Activated T-helper 17 cell treated with anti-CD3 and anti-CD28 coated beads, Interleukin-2, amount 50 U/mL, for 72 hours (primary cell): ENCODE results near the gene KLK2. TPM values are rescaled to one million over a fixed set of nuclear protein-coding genes. Genes with fewer than 3 reads are reported as not detected.

ENCODE experiments used
- ATAC-seq: fragments of 150-1000 bp; cut with Tn5 transposase; replicated peaks from 2 replicates; pipeline ENCODE4 v1.10.0; 2021; ENCODE audit warnings: mild to moderate bottlenecking, moderate library complexity
- H3K27ac Mint-ChIP-seq: one replicate; pipeline ENCODE4 v1.8.0; 2022; ENCODE audit warnings: mixed read lengths
- H3K27me3 Mint-ChIP-seq: one replicate; pipeline ENCODE4 v1.8.0; 2022; ENCODE audit warnings: mixed read lengths
- H3K36me3 Mint-ChIP-seq: one replicate; pipeline ENCODE4 v1.8.0; 2022; ENCODE audit warnings: low read depth, mild to moderate bottlenecking, mixed read lengths
- H3K4me1 Mint-ChIP-seq: one replicate; pipeline ENCODE4 v1.8.0; 2022; ENCODE audit warnings: mixed read lengths
- H3K4me3 Mint-ChIP-seq: one replicate; pipeline ENCODE4 v1.8.0; 2022; ENCODE audit warnings: mild to moderate bottlenecking, mixed read lengths
- H3K9me3 Mint-ChIP-seq: one replicate; pipeline ENCODE4 v1.8.0; 2022; ENCODE audit warnings: mixed read lengths
- total RNA-seq, 2 donors: library from RNA; stranded (reverse); gene quantifications; one replicate each; pipeline ENCODE4 v1.2.3, GENCODE V29; 2022

KLK2 gene
- total RNA-seq: under 1 TPM in 1 of 2 donors, not detected in 1; 0.24 TPM

DNA sequence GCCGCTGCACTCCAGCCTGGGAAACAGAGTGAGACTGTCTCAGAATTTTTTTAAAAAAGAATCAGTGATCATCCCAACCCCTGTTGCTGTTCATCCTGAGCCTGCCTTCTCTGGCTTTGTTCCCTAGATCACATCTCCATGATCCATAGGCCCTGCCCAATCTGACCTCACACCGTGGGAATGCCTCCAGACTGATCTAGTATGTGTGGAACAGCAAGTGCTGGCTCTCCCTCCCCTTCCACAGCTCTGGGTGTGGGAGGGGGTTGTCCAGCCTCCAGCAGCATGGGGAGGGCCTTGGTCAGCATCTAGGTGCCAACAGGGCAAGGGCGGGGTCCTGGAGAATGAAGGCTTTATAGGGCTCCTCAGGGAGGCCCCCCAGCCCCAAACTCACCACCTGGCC lies at the start of gene KLK2:
Gene KLK2 (plus strand): TSS at position 384 of the 400 bp plus-strand sequence. CDS start 35 bp downstream, outside the sequence.
- Mint-ChIP-seq H3K4me1 (no peaks in the 10 kb centered on the region), H3K4me3 (no peak within 1 kb of the TSS), H3K36me3 (no peaks in the 10 kb centered on the region), H3K27me3 (peaks cover 20% of the 10 kb centered on the region), H3K27ac (no peak within 1 kb of the TSS), H3K9me3 (no peaks in the 10 kb centered on the region)
- ATAC-seq: no peak

DNA sequence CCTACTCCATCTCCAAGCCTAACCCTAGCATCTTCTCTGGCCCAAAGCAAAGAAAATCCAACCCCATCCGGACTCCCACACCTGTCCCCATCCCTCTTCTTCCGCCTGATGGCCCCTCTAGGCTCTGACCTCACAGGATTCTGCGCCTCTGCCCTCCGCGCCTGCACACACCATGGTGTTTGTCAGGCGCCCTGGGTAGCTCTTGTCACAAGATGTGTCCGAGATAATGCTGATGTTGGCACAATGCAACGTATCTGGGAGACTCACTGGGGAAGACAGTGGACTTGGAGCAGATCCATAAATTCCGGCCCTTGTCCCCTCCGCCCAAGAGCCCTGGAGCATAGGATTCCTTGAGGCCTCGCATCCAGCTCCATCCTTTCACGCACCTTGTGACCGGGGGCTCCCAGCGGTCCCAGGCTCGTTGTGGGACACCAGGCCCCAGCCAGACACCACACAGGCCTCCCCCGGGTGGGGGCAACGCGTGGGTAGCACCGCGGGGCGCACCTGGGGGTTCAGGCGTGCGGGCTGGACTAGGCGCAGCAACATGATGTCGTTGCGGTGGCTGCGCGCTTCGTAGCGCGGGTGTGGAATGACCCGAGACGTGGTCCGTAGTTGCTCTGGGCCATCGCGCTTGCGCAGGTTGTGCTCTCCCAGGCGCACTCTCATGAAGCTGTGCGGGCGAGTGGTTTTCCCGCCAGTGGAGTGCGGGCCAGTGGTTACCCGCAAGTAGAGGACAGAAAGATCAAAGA lies 46.6 kb upstream of the KLK2 start:
- H3K9me3 Mint-ChIP-seq: no peaks in the 10 kb centered on the region
- H3K4me3 Mint-ChIP-seq: no peak overlapping the region
- H3K4me1 Mint-ChIP-seq: no peaks in the 10 kb centered on the region
- H3K27me3 Mint-ChIP-seq: peaks cover 44% of the 10 kb centered on the region
- ATAC-seq: no peak
- no peaks in the 10 kb centered on the region for H3K36me3 Mint-ChIP-seq
- H3K27ac Mint-ChIP-seq: no peak overlapping the region

DNA sequence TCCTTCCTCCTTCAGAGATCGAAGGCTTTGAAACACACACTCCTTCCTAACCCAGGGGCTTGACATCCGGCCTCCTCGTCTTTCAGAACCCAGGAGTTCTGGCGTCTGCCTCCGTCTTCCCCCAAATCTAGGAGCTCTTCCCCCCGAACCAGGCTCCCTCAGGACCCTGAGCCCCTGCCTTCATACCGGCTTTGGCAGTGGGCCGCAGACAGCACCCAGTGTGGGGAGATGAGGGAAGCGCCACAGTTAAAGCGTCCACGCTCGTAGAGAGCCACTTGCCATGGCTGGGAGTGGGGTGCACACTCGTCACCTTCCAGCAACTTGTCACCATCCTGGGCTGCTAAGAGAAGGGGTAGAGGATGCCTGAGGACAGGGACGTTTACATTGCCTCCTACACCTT lies 45.8 kb upstream of the KLK2 start:
- Mint-ChIP-seq H3K27ac (no peak overlapping the region), H3K36me3 (no peaks in the 10 kb centered on the region), H3K4me3 (no peak overlapping the region), H3K4me1 (no peaks in the 10 kb centered on the region), H3K27me3 (peaks cover 35% of the 10 kb centered on the region), H3K9me3 (no peaks in the 10 kb centered on the region)
- ATAC-seq: no peak

DNA sequence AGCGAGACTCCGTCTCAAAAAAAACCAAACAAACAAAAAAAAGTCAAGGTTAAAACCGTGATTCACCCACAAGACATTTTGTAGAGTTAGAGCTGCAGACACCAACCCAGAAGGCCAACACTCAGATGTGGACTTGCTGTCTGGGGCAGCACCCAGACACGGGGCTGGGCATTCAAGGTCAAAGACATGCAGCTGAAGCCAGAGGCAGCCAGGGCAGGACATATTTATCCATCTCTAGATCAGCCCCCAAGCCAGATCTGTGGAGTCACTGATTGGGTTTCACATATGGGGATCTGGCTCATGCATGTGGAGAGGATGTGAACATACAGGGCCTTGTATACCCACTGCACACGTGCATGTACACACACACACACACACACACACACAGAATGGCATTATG lies 43.4 kb upstream of the KLK2 start:
- no peaks in the 10 kb centered on the region for H3K9me3 Mint-ChIP-seq
- no peak overlapping the region for H3K4me3 Mint-ChIP-seq
- ATAC-seq: no peak
- no peak overlapping the region for H3K27ac Mint-ChIP-seq
- H3K36me3 Mint-ChIP-seq: no peaks in the 10 kb centered on the region
- H3K27me3 Mint-ChIP-seq: peaks cover 42% of the 10 kb centered on the region
- H3K4me1 Mint-ChIP-seq: no peaks in the 10 kb centered on the region

DNA sequence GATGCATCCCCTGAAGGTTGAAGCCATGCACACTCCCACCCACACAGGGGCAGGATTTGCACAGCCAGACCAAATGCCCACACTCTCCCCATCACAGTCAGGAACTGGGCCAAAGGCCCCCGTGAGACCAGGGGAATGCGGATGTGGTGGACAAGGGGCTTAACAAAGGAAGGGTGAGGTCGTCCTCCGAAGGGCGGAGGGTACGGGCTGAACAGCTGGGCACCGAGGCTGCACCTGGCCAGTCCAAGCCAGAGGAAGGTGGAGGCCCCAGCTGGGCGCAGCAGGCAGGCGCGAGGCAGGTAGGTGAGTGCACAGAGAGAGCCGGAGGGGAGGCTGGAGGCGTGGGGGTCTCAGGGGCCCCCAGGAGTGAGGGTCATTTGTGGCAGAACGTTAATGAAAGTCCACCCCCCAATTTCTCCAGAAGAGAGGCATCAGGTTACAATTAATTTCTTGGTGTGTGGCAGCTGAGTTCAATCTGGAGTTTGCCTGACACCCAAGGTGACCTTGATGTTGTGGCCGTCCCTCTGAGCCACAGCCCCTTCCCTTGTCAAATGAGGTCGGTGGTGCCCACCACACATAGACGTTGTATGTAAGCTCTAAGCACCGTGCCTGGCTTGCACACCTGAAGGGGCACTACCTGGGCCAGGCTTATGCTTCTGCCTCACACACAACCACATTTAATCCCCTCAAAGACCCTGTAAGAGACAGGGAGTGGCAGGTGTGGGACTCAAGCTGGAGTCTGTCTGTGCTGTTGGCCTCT lies 42.8 kb upstream of the KLK2 start:
- Mint-ChIP-seq H3K27me3 (peaks cover 45% of the 10 kb centered on the region), H3K36me3 (no peaks in the 10 kb centered on the region), H3K9me3 (no peaks in the 10 kb centered on the region), H3K27ac (no peak overlapping the region), H3K4me1 (no peaks in the 10 kb centered on the region), H3K4me3 (no peak overlapping the region)
- ATAC-seq: no peak

- Mint-ChIP-seq H3K4me3 (no peak overlapping the region), H3K36me3 (no peaks in the 10 kb centered on the region), H3K4me1 (no peaks in the 10 kb centered on the region), H3K27ac (no peak overlapping the region), H3K27me3 (peaks cover 43% of the 10 kb centered on the region), H3K9me3 (no peaks in the 10 kb centered on the region)
- ATAC-seq: no peak
Observed at GRCh38 chr19:50831026-50831396, 42.2 kb upstream of the KLK2 start.

DNA sequence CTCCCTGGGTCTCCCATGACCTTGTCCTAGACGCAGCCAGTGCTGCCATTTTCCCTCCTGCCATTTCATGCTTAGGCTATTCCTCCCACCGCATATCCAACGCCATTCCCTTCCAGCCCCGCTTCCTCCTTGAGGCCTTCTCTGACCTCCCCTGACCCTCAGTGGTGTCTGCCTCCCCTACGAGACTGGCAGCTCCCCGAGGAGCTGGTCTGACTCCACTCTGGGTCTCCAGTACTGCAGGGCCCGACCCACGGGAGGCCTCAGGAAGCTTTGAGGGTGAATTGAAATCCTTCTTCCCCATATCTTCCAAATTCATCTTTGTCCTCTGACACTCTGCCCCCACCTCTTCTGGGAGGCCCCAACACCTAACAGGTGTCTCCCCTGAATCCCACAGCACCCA lies 40.6 kb upstream of the KLK2 start:
- Mint-ChIP-seq H3K4me1 (no peaks in the 10 kb centered on the region), H3K27me3 (peaks cover 44% of the 10 kb centered on the region), H3K4me3 (no peak overlapping the region), H3K27ac (no peak overlapping the region), H3K9me3 (no peaks in the 10 kb centered on the region), H3K36me3 (no peaks in the 10 kb centered on the region)
- ATAC-seq: no peak

DNA sequence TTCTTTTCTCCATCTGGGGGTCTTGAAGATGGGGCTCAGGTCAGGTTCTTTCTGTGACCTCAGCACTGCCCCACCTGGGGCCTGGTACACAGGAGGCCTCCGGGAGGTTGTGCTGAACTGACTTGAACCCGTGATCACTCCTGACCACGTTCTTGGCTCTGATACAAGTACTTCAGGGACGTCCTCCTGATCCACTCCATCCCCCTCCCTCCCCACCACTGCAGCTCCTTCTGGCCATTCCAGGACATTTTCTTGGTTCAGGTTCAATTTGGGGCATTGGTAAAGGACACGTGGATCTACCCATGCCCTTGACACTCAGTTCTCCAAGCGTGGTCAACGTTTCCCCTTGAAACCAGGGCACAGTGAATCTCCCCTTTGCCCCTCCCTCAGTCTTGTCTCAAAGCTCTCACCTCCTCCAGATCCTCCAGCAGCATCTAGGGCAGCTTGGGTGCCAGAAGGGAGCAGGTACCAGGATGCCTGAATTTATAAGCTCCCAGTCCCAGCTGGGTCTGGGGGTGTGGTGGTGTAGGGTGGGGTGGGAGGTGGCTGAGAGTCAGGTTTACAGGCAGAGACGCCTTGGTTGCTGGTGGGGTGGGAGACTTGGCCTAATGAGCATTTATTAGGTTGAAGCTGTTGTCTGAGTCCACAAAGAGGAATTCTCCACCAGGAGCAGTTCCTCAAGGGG lies 40.0 kb upstream of the KLK2 start, which contains the start of gene KLK15:
Gene KLK15 (minus strand): TSS at position 458 of the 685 bp plus-strand sequence. CDS start 2,082 bp downstream, outside the sequence.
- no peak within 1 kb of the TSS for H3K27ac Mint-ChIP-seq

GRCh38 chr19:50833802-50834167 lies 39.5 kb upstream of the KLK2 start:
- Mint-ChIP-seq H3K27ac (no peak overlapping the region), H3K4me1 (no peaks in the 10 kb centered on the region), H3K27me3 (peaks cover 45% of the 10 kb centered on the region), H3K4me3 (no peak overlapping the region), H3K9me3 (no peaks in the 10 kb centered on the region), H3K36me3 (no peaks in the 10 kb centered on the region)
- ATAC-seq: no peak

More for the DNA sequence above, 40.0 kb upstream of the KLK2 start, which contains the start of gene KLK15:
- no peak within 1 kb of the TSS for H3K4me3 Mint-ChIP-seq
- H3K27me3 Mint-ChIP-seq: peaks cover 44% of the 10 kb centered on the region
- H3K9me3 Mint-ChIP-seq: no peaks in the 10 kb centered on the region
- no peak for ATAC-seq
- no peaks in the 10 kb centered on the region for H3K36me3 Mint-ChIP-seq
- no peaks in the 10 kb centered on the region for H3K4me1 Mint-ChIP-seq

GRCh38 chr19:50835103-50835784 lies 38.0 kb upstream of the KLK2 start:
- no peaks in the 10 kb centered on the region for H3K36me3 Mint-ChIP-seq
- H3K4me3 Mint-ChIP-seq: peak overlapping the region; percentile 78
- no peaks in the 10 kb centered on the region for H3K9me3 Mint-ChIP-seq
- peak; percentile 10 for ATAC-seq
- H3K27ac Mint-ChIP-seq: no peak overlapping the region
- peaks cover 40% of the 10 kb centered on the region for H3K27me3 Mint-ChIP-seq
- no peaks in the 10 kb centered on the region for H3K4me1 Mint-ChIP-seq

- Mint-ChIP-seq H3K36me3 (no peaks in the 10 kb centered on the region), H3K4me1 (no peaks in the 10 kb centered on the region), H3K27ac (no peak overlapping the region), H3K9me3 (no peaks in the 10 kb centered on the region), H3K4me3 (peak overlapping the region; percentile 78), H3K27me3 (peaks cover 39% of the 10 kb centered on the region)
- ATAC-seq: peak; percentile 97
Observed at GRCh38 chr19:50835785-50836542, 37.3 kb upstream of the KLK2 start.

DNA sequence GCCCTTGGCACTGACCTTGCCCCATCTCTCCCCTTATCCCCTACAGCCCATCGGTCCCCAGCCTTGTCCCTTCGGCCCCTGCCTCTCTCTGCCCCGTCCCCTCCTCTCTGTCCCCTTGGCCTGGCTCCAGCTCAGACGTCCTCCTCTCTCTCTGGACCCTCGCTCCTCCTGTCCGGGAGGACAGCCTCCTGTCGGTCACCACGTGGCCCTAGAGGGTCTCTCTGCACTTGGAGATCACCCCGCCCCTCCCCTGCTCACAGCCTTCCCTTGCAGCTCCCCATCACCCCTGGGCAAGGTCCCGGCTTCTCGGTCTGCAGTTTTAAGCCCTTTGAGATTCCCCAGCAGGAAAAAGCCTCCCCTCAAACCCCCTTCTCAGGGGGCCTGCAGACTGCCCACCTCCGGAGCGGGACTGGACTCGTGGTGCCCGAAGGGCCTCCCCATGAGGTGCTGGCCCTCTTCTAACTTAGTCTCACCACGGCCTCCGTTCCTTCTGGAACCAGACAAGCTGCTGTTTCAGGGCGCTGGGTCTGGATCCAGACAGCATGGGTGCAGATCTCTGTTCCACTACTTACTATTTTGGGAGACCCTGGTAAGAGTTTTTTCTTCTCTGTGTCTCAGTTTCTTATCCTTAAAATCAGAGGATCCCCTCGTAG lies 36.6 kb upstream of the KLK2 start:
- H3K4me3 Mint-ChIP-seq: peak overlapping the region; percentile 78
- H3K4me1 Mint-ChIP-seq: no peaks in the 10 kb centered on the region
- peaks cover 40% of the 10 kb centered on the region for H3K27me3 Mint-ChIP-seq
- ATAC-seq: no peak
- H3K27ac Mint-ChIP-seq: no peak overlapping the region
- H3K9me3 Mint-ChIP-seq: no peaks in the 10 kb centered on the region
- H3K36me3 Mint-ChIP-seq: no peaks in the 10 kb centered on the region

DNA sequence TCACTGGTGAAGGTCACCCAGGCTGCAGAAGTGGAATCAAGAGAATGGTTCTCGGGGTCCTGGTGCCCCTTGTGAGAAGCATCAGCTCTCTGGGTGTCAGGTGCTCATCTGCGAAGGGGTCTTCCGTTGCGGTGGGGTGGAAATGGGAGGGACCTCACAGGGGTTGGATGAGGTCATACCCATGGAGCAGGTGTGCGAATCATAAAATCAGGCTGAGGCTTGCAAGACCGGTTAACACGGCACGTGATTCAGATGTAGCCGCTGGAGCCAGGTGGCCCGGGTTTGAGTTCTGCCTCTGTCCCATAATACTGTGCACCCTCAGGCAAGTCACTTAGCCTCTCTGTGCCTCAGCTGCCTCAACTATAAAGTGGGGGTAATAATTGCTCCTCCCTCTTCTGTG lies 35.9 kb upstream of the KLK2 start:
- Mint-ChIP-seq H3K27me3 (peaks cover 40% of the 10 kb centered on the region), H3K4me3 (peak overlapping the region; percentile 78)

More for the DNA sequence above, 35.9 kb upstream of the KLK2 start:
- Mint-ChIP-seq H3K4me1 (no peaks in the 10 kb centered on the region), H3K36me3 (no peaks in the 10 kb centered on the region), H3K27ac (no peak overlapping the region), H3K9me3 (no peaks in the 10 kb centered on the region)
- no peak for ATAC-seq
